MM.1S (cell line): Measurements from ENCODE around the gene LDLRAD3.

Experiments
- CTCF ChIP-seq: fragments of 300-600 bp; sonication (generic); IDR thresholded peaks from 2 replicates; pipeline ENCODE4 v1.5.1; 2016; ENCODE audit warnings: antibody characterized with exemption, low read length, mixed read lengths
- EZH2 ChIP-seq: fragments of 300-600 bp; sonication (generic); optimal IDR thresholded peaks from 2 replicates; pipeline ENCODE3; 2017; ENCODE audit warnings: low read depth, mild to moderate bottlenecking, antibody characterized with exemption, low read length, mixed read lengths

- no peak for TF ChIP-seq CTCF
- no peak for TF ChIP-seq EZH2
Observed at GRCh38 chr11:36156817-36157519, 213.1 kb downstream of the LDLRAD3 start.
